H1 (cell line): ENCODE results near the gene CABP2.

Experiments used
- CTCF ChIP-seq, 3 experiments: IDR thresholded peaks; 1 replicate in 2 of 3; 2 replicates in 1 of 3; pipeline versions ENCODE4 v1.5.1 to v1.6.1; 2011; ENCODE audit warnings: low read length in 3 of 3, mild to moderate bottlenecking in 3 of 3, inconsistent platforms in 2 of 3, low read depth in 1 of 3, moderate library complexity in 1 of 3; ENCODE audit not compliant: insufficient read depth in 1 of 3; ENCODE audit errors: control extremely low read depth in 1 of 3
- HDAC6 ChIP-seq: IDR thresholded peaks from one replicate; pipeline ENCODE4 v1.7.1; 2012; ENCODE audit warnings: low read depth, mild to moderate bottlenecking, inconsistent platforms, low read length, moderate library complexity
- KDM1A ChIP-seq: fragments of 200-600, 300-600 bp; sonication (generic); IDR thresholded peaks from 2 replicates; pipeline ENCODE4 v1.7.1; 2016; ENCODE audit warnings: mild to moderate bottlenecking, low read length, borderline replicate concordance
- POLR2AphosphoS5 ChIP-seq: IDR thresholded peaks from 2 replicates; pipeline ENCODE4 v1.6.1; 2011; ENCODE audit warnings: low read depth, low read length
- RXRA ChIP-seq: IDR thresholded peaks from 2 replicates; pipeline ENCODE4 v1.6.1; 2011; ENCODE audit warnings: low read depth, mild to moderate bottlenecking, low read length, moderate library complexity; ENCODE audit not compliant: insufficient read depth

- TF ChIP-seq HDAC6 = no peak
- TF ChIP-seq KDM1A = no peak
- no peak for TF ChIP-seq CTCF (IDR thresholded peaks at IDR 0.05; ENCODE audit: control extremely low read depth in 1 of 3, insufficient read depth in 1 of 3, low read depth in 1 of 3, low read length in 3 of 3)
- no peak for TF ChIP-seq POLR2AphosphoS5
- TF ChIP-seq RXRA = no peak
These were observed 29.5 kb downstream of the CABP2 start for GRCh38 chr11:67493548-67494370.
